ENCODE data around the gene F8. TPM values are rescaled to one million over a fixed set of nuclear protein-coding genes. Genes with fewer than 3 reads are reported as not detected.

Gene F8
- total RNA-seq, 4 donors from 2014 or later, result 7.2 to 28.4 (median 14.6) TPM

DNA sequence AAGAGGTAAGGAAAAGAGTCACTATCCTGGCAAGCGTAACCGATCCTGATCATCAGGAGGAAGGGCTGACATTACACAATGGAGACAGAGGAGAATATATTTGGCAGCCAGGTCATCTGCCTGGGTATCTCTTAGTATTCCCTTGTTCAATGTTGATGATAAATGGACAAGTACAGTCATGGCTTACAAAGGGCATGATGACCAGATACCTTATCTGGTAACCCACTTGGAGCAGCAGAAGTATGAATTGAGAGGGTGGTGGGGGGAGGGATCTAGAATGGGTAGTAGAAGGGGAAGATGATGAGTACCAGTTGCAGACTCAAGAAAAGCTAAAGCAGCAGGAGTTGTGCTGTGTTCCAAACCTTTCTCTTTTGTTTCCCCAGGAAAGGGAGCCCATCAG is 17.3 kb downstream of the F8 start:
- TF ChIP-seq, protein P1, sequence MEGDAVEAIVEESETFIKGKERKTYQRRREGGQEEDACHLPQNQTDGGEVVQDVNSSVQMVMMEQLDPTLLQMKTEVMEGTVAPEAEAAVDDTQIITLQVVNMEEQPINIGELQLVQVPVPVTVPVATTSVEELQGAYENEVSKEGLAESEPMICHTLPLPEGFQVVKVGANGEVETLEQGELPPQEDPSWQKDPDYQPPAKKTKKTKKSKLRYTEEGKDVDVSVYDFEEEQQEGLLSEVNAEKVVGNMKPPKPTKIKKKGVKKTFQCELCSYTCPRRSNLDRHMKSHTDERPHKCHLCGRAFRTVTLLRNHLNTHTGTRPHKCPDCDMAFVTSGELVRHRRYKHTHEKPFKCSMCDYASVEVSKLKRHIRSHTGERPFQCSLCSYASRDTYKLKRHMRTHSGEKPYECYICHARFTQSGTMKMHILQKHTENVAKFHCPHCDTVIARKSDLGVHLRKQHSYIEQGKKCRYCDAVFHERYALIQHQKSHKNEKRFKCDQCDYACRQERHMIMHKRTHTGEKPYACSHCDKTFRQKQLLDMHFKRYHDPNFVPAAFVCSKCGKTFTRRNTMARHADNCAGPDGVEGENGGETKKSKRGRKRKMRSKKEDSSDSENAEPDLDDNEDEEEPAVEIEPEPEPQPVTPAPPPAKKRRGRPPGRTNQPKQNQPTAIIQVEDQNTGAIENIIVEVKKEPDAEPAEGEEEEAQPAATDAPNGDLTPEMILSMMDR (IDR thresholded peaks at IDR 0.05), result no peak
- TF ChIP-seq POLR2A (IDR thresholded peaks at IDR 0.05), result no peak
- TF ChIP-seq EP300 (IDR thresholded peaks at IDR 0.05), result no peak
- WGBS, 2 donors, result 80 to 94% methylated on average over 1 to 2 of the region's 2 CpGs
- Histone ChIP-seq H3K36me3 (no peaks in the 10 kb centered on the region), H3K27me3 (no peaks in the 10 kb centered on the region), H3K9me3 (no peaks in the 10 kb centered on the region), H3K4me1 (peaks cover 0 to 5% (median 0%) of the 10 kb centered on the region in 4 donors), H3K27ac (no peak overlapping the region), H3K4me3 (no peak overlapping the region)
- no peak for DNase-seq (ENCODE audit: low spot score in 2 of 2)

DNA sequence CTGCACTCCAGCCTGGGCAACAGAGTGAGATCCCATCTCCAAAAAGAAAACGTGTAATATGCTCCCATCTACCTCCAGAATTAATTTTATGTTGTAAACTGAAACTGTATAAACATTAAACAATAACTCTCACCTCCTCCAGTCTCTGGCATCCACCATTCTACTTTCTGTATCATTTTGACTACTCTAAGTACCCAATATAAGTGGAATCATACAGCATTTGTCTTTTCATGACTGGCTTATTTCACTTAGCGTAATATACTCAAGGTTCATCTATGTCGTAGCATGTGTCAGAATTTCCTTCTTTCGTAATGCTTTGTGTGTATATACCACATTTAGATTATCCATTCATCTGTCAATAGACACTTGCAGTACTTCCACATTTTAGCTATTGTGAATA is 20.6 kb downstream of the F8 start:
- TF ChIP-seq EP300 (IDR thresholded peaks at IDR 0.05) (no peak), POLR2A (IDR thresholded peaks at IDR 0.05) (no peak)
- TF ChIP-seq, protein P1 (IDR thresholded peaks at IDR 0.05), result no peak
- Histone ChIP-seq H3K4me1 (no peaks in the 10 kb centered on the region), H3K4me3 (no peak overlapping the region), H3K27me3 (no peaks in the 10 kb centered on the region), H3K36me3 (no peaks in the 10 kb centered on the region), H3K27ac (no peak overlapping the region), H3K9me3 (no peaks in the 10 kb centered on the region)
- DNase-seq (ENCODE audit: low spot score in 2 of 2), result no peak
- WGBS, 2 donors, result 82 to 88% methylated on average over 4 of the region's 4 CpGs

- Histone ChIP-seq H3K27me3 (no peaks in the 10 kb centered on the region), H3K27ac (no peak overlapping the region), H3K4me3 (no peak overlapping the region), H3K9me3 (no peaks in the 10 kb centered on the region), H3K36me3 (no peaks in the 10 kb centered on the region), H3K4me1 (no peaks in the 10 kb centered on the region)
- no peak for DNase-seq (ENCODE audit: low spot score in 2 of 2)
- 35 to 53% methylated on average over 1 of the region's 1 CpG for WGBS, 2 donors
- TF ChIP-seq POLR2A (IDR thresholded peaks at IDR 0.05) (no peak), EP300 (IDR thresholded peaks at IDR 0.05) (no peak)
- TF ChIP-seq, protein P1 (IDR thresholded peaks at IDR 0.05), result no peak
These were observed 21.7 kb downstream of the F8 start for GRCh38 chrX:155000841-155001240.

- H3K4me3 ChIP-seq, result no peak overlapping the region
- DNase-seq (ENCODE audit: low spot score in 2 of 2), result no peak
- H3K9me3 ChIP-seq, result no peaks in the 10 kb centered on the region
- no peak overlapping the region for H3K27ac ChIP-seq
- no peaks in the 10 kb centered on the region for H3K4me1 ChIP-seq
- no peaks in the 10 kb centered on the region for H3K36me3 ChIP-seq
- TF ChIP-seq POLR2A (IDR thresholded peaks at IDR 0.05) (no peak), EP300 (IDR thresholded peaks at IDR 0.05) (no peak)
- TF ChIP-seq, protein P1 (IDR thresholded peaks at IDR 0.05), result no peak
- H3K27me3 ChIP-seq, result no peaks in the 10 kb centered on the region
- 74 to 95% methylated on average over 1 of the region's 1 CpG for WGBS, 2 donors
These were observed 24.2 kb downstream of the F8 start for GRCh38 chrX:154998204-154998880.

DNA sequence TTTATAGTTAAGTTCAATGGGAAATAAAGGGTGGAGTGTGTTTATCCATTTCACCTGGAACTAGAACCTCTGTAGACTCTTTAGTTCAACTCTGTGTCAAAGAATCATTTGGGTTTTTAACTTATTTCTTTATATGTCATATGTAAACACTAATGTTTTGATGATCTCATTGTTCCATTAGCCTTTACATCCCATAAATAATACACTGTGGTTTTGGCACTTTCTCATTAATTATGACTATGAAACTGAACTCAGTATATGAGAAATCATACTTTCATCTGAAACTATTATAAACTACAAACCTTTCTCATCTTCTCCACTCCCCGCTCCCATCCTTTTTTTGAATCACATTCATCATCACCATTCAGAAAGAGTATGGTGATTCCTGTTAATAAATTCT is 31.0 kb downstream of the F8 start:
- Histone ChIP-seq H3K27ac (no peak overlapping the region), H3K9me3 (no peaks in the 10 kb centered on the region), H3K36me3 (no peaks in the 10 kb centered on the region), H3K4me1 (peaks cover 0 to 3% (median 0%) of the 10 kb centered on the region in 4 donors), H3K4me3 (no peak overlapping the region), H3K27me3 (no peaks in the 10 kb centered on the region)
- DNase-seq (ENCODE audit: low spot score in 2 of 2), result no peak
- 88 to 100% methylated on average over 1 of the region's 1 CpG for WGBS, 2 donors
- no peak for TF ChIP-seq EP300 (IDR thresholded peaks at IDR 0.05)
- TF ChIP-seq, protein P1 (IDR thresholded peaks at IDR 0.05), result no peak
- TF ChIP-seq POLR2A (IDR thresholded peaks at IDR 0.05), result no peak
